PC-3 (cell line): ENCODE results near the gene C3AR1. TPM values are rescaled to one million over a fixed set of nuclear protein-coding genes. Genes with fewer than 3 reads are reported as not detected.

Experiments
- ATAC-seq: fragments of 200-7000 bp; cut with Tn5 transposase; 2 replicates; pipeline ENCODE4 v1.9.1; 2020; ENCODE audit warnings: mild to moderate bottlenecking, moderate library complexity
- BruUV-seq: library from RNA; stranded (reverse); fragments of 400-500 nt; replicated peaks from 2 replicates; lab custom pipeline; 2021; lab: Mats Ljungman, UMichigan
- CTCF ChIA-PET: fragments of 300-600 bp; sonication (Branson Sonifier 250); formaldehyde crosslinking; loops from one replicate; lab custom pipeline; 2022; ENCODE audit warnings: antibody characterized with exemption; lab: Charles Lee
- POLR2A ChIA-PET: fragments of 300-600 bp; sonication (Branson Sonifier 250); formaldehyde crosslinking; loops from one replicate; lab custom pipeline; 2022; ENCODE audit warnings: antibody characterized with exemption; ENCODE audit not compliant: unreplicated experiment; lab: Charles Lee
- DNase-seq: peaks from one replicate; pipeline ENCODE4 v3.0.0-alpha.2; 2015
- H2AFZ ChIP-seq: fragments of 300-600 bp; sonication (generic); 2 replicates; pipeline ENCODE4 v1.6.0; 2016; ENCODE audit warnings: antibody characterized with exemption, low read length
- H3F3A ChIP-seq: fragments of 300-600 bp; sonication (generic); one replicate; pipeline ENCODE4 v1.6.0; 2017; ENCODE audit warnings: antibody characterized with exemption, low read length, control low read depth, mild to moderate bottlenecking; ENCODE audit not compliant: unreplicated experiment
- H3K27ac ChIP-seq: fragments of 300-600 bp; sonication (generic); 2 replicates; pipeline ENCODE4 v1.5.1; 2016; ENCODE audit warnings: mild to moderate bottlenecking, low read length
- H3K27me3 ChIP-seq: fragments of 300-600 bp; sonication (generic); 2 replicates; pipeline ENCODE4 v1.6.1; 2016; ENCODE audit warnings: low read length, mixed read lengths
- H3K36me3 ChIP-seq: fragments of 300-600 bp; sonication (generic); 2 replicates; pipeline ENCODE4 v1.6.1; 2016; ENCODE audit warnings: low read depth, mixed run types, low read length, mixed read lengths
- H3K4me1 ChIP-seq: fragments of 300-600 bp; sonication (generic); 2 replicates; pipeline ENCODE4 v1.5.1; 2016; ENCODE audit warnings: low read length; ENCODE audit not compliant: insufficient read depth
- H3K4me2 ChIP-seq: fragments of 300-600 bp; sonication (generic); 2 replicates; pipeline ENCODE4 v1.6.0; 2016; ENCODE audit warnings: low read length
- H3K4me3 ChIP-seq: fragments of 300-600 bp; sonication (generic); 2 replicates; pipeline ENCODE4 v1.5.1; 2016; ENCODE audit warnings: mild to moderate bottlenecking, low read length, mixed read lengths
- H3K79me2 ChIP-seq: fragments of 300-600 bp; sonication (generic); 2 replicates; pipeline ENCODE4 v1.6.1; 2017; ENCODE audit warnings: low read length, mixed read lengths
- H3K9ac ChIP-seq: fragments of 300-600 bp; sonication (generic); 2 replicates; pipeline ENCODE4 v1.6.0; 2016; ENCODE audit warnings: mild to moderate bottlenecking, low read length
- H3K9me2 ChIP-seq: fragments of 300-600 bp; sonication (generic); replicated peaks from 2 replicates; pipeline ENCODE4 v1.6.1; 2016; ENCODE audit warnings: mixed run types, low read length, mixed read lengths
- H3K9me3 ChIP-seq: fragments of 300-600 bp; sonication (generic); 2 replicates; pipeline ENCODE4 v1.6.1; 2016; ENCODE audit warnings: low read length, mixed read lengths
- H4K20me1 ChIP-seq: fragments of 300-600 bp; sonication (generic); 2 replicates; pipeline ENCODE4 v1.6.1; 2016; ENCODE audit warnings: low read length, mixed read lengths
- EZH2 ChIP-seq: fragments of 300-600 bp; sonication (generic); IDR thresholded peaks from one replicate; pipeline ENCODE4 v1.6.1; 2017; ENCODE audit warnings: antibody characterized with exemption, mild to moderate bottlenecking, low read length; ENCODE audit not compliant: unreplicated experiment
- EZH2phosphoT487 ChIP-seq: fragments of 300-600 bp; sonication (generic); IDR thresholded peaks from 2 replicates; pipeline ENCODE4 v1.6.1; 2018; ENCODE audit warnings: mild to moderate bottlenecking, antibody characterized with exemption, low read length, borderline replicate concordance
- intact Hi-C: fragments of 100-400 bp; cut with micrococcal nuclease; formaldehyde crosslinking; loops from 2 replicates; pipeline ENCODE4 v1.9.0; 2023
- total RNA-seq: library from RNA; depleted of rRNA; stranded (reverse); fragments of >200 nt; gene quantifications from 2 replicates; pipeline ENCODE4 v1.2.3, GENCODE V29; 2014
- TF ChIP-seq, protein P1 (sequence below): fragments of 300-600 bp; sonication (generic); conservative IDR thresholded peaks from 2 replicates; pipeline ENCODE4 v1.5.1; 2017; ENCODE audit warnings: antibody characterized with exemption, low read depth, mild to moderate bottlenecking, low read length

The C3AR1 gene
- total RNA-seq, 1 experiment from 2014 or later: not detected

DNA sequence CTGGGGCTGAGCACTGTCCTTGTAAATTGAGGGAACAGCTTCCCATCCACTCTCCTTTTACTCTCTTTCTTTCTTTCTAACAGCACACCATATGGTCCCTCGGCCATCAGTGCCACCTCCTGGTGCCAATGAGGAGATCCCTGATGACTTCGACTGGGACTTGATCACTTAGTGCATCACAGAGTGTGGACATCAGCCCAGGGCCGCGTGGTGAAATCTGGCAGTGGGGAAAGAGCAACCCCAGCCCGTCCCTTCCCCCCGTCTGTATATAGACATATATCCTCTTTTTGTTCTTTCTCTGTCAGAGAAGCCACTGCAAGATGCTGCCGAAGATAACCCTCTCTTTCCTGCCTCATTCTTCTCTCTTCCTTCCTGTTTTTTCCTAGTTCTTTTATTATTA is 13.5 kb downstream of the C3AR1 start:
- Histone ChIP-seq H3K36me3 (0 out of 2 replicates have a peak, but pooled peaks cover 7% of the 10 kb centered on the region), H3K9ac (no peak overlapping the region), H3K79me2 (no peaks in the 10 kb centered on the region), H3K4me3 (no peak overlapping the region), H3F3A (no peaks in the 10 kb centered on the region), H3K27ac (no peak overlapping the region), H3K27me3 (no peaks in the 10 kb centered on the region), H3K4me1 (no peaks in the 10 kb centered on the region), H4K20me1 (no peaks in the 10 kb centered on the region), H3K9me2 (no peaks in the 10 kb centered on the region), H3K9me3 (no peaks in the 10 kb centered on the region), H2AFZ (no peak overlapping the region), H3K4me2 (no peak overlapping the region)
- intact Hi-C loops: no loop called here
- ATAC-seq: no peak
- ChIA-PET CTCF (no interaction called here), POLR2A (no interaction called here)
- no TSS peak for BruUV-seq
- DNase-seq: no peak
- TF ChIP-seq EZH2 (no peak), EZH2phosphoT487 (no peak)
- TF ChIP-seq, protein P1, sequence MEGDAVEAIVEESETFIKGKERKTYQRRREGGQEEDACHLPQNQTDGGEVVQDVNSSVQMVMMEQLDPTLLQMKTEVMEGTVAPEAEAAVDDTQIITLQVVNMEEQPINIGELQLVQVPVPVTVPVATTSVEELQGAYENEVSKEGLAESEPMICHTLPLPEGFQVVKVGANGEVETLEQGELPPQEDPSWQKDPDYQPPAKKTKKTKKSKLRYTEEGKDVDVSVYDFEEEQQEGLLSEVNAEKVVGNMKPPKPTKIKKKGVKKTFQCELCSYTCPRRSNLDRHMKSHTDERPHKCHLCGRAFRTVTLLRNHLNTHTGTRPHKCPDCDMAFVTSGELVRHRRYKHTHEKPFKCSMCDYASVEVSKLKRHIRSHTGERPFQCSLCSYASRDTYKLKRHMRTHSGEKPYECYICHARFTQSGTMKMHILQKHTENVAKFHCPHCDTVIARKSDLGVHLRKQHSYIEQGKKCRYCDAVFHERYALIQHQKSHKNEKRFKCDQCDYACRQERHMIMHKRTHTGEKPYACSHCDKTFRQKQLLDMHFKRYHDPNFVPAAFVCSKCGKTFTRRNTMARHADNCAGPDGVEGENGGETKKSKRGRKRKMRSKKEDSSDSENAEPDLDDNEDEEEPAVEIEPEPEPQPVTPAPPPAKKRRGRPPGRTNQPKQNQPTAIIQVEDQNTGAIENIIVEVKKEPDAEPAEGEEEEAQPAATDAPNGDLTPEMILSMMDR: no peak

DNA sequence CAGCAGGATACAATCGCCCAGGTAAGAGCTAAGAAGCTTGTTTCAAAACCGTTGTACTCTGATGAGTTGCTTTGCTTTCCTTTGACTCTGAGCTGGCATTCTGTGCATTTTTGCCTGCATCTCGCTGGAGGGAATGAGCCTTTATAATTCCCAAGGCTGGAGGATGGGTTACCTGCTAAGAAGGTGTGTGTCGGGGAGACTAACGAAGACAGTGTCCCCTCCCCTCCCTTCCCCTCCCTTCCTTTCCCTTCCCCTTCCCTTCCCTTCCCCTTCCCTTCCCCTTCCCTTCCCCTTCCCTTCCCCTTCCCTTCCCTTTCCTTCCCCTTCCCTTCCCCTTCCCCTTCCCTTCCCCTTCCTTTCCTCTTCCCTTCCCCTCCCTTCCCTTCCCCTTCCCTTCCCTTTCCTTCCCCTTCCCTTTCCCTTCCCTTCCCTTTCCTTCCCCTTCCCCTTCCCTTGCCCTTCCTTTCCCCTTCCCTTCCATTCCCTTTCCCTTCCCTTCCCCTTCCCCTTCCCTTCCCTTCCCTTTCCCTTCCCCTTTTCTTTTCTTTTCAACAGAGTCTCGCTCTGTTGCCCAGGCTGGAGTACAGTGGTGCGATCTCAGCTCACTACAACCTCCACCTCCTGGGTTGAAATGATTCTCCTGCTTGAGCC is 15.4 kb downstream of the C3AR1 start:
- 0 out of 2 replicates have a peak, but pooled peaks cover 7% of the 10 kb centered on the region for H3K36me3 ChIP-seq

DNA sequence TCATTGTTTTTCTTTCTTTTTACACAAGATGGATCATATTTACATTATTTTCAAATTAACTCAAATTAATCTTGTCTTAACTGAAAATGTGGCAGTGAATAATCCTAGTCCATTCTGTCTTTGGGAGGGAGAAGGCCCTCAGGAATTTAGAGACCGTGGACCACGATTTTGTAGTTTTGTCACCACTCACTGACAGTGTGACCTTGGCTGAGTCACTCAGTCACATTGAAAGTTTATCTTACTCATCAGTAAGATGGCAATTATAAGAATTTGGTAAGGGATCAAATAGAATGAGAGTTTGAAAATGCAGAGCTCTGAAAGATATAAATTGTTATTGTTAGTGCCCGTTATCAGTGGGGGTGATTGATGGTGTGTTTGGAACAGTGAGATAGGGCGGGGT is 17.3 kb downstream of the C3AR1 start:
- H3K36me3 ChIP-seq: 0 out of 2 replicates have a peak, but pooled peaks cover 7% of the 10 kb centered on the region
- no peaks in the 10 kb centered on the region for H3K27me3 ChIP-seq
- no peak overlapping the region for H3K4me3 ChIP-seq
- ATAC-seq (no peak), DNase-seq (no peak)
- H3F3A ChIP-seq: no peaks in the 10 kb centered on the region
- ChIA-PET POLR2A (no interaction called here), CTCF (no interaction called here)
- no peak overlapping the region for H2AFZ ChIP-seq
- H3K4me1 ChIP-seq: no peaks in the 10 kb centered on the region
- H3K9ac ChIP-seq: no peak overlapping the region
- no peaks in the 10 kb centered on the region for H4K20me1 ChIP-seq
- no peaks in the 10 kb centered on the region for H3K79me2 ChIP-seq
- intact Hi-C loops: no loop called here
- no TSS peak for BruUV-seq
- no peaks in the 10 kb centered on the region for H3K9me2 ChIP-seq
- no peak overlapping the region for H3K4me2 ChIP-seq
- no peak overlapping the region for H3K27ac ChIP-seq
- H3K9me3 ChIP-seq: no peaks in the 10 kb centered on the region
- TF ChIP-seq, protein P1: no peak

More for the DNA sequence above, 15.4 kb downstream of the C3AR1 start:
- no TSS peak for BruUV-seq
- no peak overlapping the region for H3K9ac ChIP-seq
- H3K4me1 ChIP-seq: no peaks in the 10 kb centered on the region
- no peaks in the 10 kb centered on the region for H3F3A ChIP-seq
- no peaks in the 10 kb centered on the region for H3K9me3 ChIP-seq
- ChIA-PET POLR2A (no interaction called here), CTCF (no interaction called here)
- H3K79me2 ChIP-seq: no peaks in the 10 kb centered on the region
- H3K27me3 ChIP-seq: no peaks in the 10 kb centered on the region
- ATAC-seq (no peak), DNase-seq (no peak)
- H4K20me1 ChIP-seq: no peaks in the 10 kb centered on the region
- H3K4me2 ChIP-seq: no peak overlapping the region
- H2AFZ ChIP-seq: no peak overlapping the region
- intact Hi-C loops: no loop called here
- TF ChIP-seq, protein P1: no peak
- no peak for TF ChIP-seq EZH2
- no peak for TF ChIP-seq EZH2phosphoT487
- no peak overlapping the region for H3K4me3 ChIP-seq
- no peak overlapping the region for H3K27ac ChIP-seq
- H3K9me2 ChIP-seq: no peaks in the 10 kb centered on the region
